Measurements from ENCODE around the gene SLC46A1. TPM values are rescaled to one million over a fixed set of nuclear protein-coding genes. Genes with fewer than 3 reads are reported as not detected.

SLC46A1 gene
- total RNA-seq, 2 donors from 2014 or later = 1.8 to 3.6 TPM

DNA sequence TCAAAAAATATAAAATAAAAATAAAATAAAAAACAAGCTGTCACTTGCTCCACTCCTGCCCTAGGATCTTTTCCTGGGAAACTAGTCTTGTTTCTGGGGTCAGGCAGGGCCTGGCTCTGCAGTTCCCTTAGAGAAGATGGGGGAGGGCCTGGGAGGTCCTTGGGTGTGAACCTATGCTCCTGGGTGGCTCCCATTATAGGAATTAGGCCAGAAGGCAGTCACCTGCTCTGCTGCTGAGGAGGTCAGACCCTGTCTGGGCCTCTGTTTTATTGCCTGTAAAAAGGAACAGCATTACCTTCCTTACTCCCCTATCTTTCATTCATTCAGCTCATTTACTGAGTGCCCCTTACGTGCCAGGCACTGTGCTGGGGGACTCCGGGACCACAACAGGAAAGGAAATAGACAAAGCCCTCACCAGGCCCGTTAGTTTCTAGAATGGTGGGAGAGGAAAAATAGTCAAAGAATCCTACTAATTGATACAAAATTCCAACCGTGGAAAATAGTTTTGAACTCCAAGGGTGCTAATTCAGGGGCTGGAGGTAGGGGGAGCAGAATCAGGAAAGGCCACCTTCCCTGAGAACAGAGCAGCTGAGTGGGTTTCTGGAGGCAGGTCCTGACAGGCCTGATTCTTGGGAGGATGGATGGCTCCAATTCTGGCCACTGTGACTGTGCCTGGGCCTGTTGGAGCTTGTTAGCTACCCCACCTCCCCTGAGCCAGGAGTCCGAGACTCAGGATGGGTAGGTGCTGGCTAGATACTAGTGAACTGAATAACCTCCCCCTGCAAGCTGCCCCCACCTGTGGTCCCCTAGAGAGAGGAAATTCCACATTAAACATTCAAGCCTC is 1.3 kb upstream of the SLC46A1 start:
- Mint-ChIP-seq H3K36me3 (no peaks in the 10 kb centered on the region), H3K9me3 (no peaks in the 10 kb centered on the region), H3K27ac (no peak overlapping the region)
- ATAC-seq (no peak), DNase-seq (ENCODE audit: low spot score in 2 of 2) (no peak)

DNA sequence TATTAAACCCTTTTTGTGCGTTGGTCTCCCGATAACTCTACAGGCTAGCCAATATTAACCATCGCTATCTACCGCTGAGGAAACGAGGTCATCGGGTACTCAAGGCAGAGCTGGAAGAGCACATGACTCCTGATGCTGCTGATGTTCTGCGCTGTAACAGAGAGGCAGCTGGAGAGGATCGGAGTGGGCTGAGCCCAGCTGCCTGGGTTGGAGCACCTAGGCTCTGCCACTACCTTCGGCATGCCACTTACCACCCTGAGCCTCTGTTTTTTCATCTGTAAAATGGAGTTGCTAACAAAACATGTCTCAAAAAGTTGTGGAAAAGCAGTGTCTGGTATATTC is 432 bp upstream of the SLC46A1 start:
- H3K27ac Mint-ChIP-seq = peak overlapping the region; percentile 60 to 66

DNA sequence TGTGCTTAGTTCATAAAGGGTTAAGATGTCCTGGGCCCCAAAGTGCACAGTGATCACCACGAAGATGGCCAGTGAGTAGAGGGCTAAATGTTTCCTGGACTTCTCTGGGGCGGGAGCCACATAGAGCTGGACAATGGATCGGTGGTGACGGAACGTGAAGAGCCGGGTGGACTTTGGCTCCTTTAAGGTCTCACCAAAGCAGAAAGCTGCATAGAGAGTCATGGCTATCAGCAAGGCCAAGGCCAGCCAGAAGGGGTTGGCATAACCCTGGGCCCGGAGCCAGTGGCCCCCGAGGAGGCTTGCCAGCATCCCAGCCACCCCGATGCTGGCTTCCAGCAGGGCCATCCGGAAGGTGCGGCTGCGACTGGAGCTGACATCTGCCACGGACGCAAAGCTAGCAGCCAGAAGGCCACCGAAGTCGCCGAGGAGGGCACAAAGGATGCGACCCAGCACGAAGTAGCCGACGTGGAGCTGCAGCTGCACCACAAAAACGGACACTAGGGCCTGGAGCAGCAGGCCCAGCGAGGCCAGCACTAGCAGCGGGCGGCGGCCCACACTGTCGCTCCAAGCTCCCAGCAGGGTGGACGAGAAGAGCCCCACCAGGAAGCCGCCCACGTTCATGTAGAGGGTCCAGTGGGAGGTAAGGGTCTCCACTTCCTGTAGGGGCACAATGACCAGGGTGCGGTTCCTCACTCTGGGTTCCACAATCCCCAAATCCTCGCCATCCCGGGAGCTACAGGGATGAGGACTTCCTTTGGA is 1.0 kb downstream of the SLC46A1 start:
- ATAC-seq (no peak), DNase-seq (ENCODE audit: low spot score in 2 of 2) (peak in 1 of 2 donors; percentile 48)
- Mint-ChIP-seq H3K36me3 (no peaks in the 10 kb centered on the region), H3K9me3 (no peaks in the 10 kb centered on the region), H3K27ac (peak overlapping the region in 1 of 2 donors; percentile 68)

More for the DNA sequence above, 432 bp upstream of the SLC46A1 start:
- ATAC-seq = peak; percentile 23 to 46
- H3K36me3 Mint-ChIP-seq = no peaks in the 10 kb centered on the region
- no peaks in the 10 kb centered on the region for H3K9me3 Mint-ChIP-seq
- DNase-seq (ENCODE audit: low spot score in 2 of 2) = no peak

DNA sequence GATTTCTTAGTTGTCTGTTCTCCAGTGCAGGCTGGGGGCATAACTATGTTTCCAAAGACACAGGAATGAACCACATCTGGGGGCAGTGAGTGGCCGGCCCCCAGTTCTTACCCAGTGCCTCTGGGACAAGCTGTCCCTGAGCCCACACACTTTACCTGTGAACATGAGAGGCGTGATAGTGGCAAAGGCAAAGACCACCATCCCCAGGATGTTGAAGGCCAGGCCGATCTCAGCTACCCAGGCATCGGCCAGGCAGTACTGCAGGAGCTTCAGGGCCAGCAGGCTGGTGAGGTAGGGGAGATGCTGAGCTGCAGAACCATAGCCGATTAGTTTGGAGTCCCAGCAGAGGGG is 1.6 kb downstream of the SLC46A1 start:
- H3K9me3 Mint-ChIP-seq = no peaks in the 10 kb centered on the region
- H3K27ac Mint-ChIP-seq = no peak overlapping the region
- DNase-seq (ENCODE audit: low spot score in 2 of 2) (peak in 1 of 2 donors; percentile 45), ATAC-seq (no peak)
- no peaks in the 10 kb centered on the region for H3K36me3 Mint-ChIP-seq

DNA sequence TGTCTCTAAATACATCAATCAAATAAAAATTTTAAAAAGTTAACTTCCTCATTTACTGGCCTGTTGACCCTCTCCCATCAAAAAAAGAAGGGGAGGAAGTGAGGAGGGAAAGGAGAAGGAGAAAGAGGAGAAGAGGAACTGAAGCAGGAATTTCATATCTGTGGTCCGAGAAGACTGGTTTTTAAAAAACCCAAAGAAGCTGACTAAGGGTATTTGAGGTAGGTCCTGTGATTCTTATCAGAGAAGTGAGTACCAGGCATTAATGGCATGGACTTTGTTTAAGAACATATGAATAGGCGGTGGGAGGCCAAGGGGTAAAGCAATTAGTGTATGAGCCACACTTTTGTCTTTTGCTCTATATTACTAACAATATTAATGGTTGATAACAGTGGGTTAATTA is 2.0 kb downstream of the SLC46A1 start:
- Mint-ChIP-seq H3K27ac (no peak overlapping the region), H3K36me3 (no peaks in the 10 kb centered on the region), H3K9me3 (no peaks in the 10 kb centered on the region)
- DNase-seq (ENCODE audit: low spot score in 2 of 2) = no peak
- ATAC-seq = no peak

DNA sequence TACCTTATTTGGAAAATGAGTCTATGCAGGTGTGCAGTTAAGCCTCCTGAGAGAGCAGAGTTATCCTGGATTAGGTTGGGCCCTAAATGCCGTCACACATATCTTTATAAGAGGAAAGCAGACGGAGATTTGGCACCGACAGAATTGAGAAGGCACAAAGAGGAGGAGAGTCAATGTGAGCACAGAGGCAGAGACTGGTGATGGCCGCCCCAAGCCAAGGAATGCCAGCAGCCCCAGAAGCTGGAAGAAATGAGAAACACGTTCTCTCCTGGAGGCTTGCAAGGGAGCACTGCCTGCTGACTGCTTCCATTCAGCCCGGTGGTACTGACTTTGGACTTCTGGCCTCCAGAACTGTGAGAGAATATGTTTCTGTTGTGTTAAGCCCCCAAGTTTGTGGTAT is 3.2 kb downstream of the SLC46A1 start:
- Mint-ChIP-seq H3K9me3 (no peaks in the 10 kb centered on the region), H3K36me3 (no peaks in the 10 kb centered on the region), H3K27ac (no peak overlapping the region)
- DNase-seq (ENCODE audit: low spot score in 2 of 2) = peak in 1 of 2 donors; percentile 16
- no peak for ATAC-seq

DNA sequence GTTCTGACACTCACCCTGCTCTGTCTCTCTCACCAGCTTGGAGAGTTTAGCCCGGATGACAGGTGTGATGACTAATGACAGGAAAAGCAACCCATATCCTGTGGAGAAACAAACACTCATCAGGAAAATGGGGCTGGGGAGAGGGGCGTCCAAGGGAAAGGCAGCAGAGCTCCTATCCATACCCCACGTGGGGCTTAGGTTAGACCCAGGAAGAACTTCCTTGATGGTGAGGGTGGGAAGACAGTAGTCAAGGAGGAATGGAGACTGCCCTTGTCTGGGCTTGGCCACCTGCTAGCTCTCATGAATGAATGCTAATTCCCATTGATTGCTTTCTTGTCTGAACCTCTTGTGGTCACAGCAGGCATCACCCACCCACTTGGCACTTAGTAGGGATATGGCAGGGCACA is 3.8 kb downstream of the SLC46A1 start:
- DNase-seq (ENCODE audit: low spot score in 2 of 2) (peak in 1 of 2 donors; percentile 30), ATAC-seq (no peak)
- Mint-ChIP-seq H3K36me3 (no peaks in the 10 kb centered on the region), H3K9me3 (no peaks in the 10 kb centered on the region), H3K27ac (peak overlapping the region; percentile 67 to 91)

DNA sequence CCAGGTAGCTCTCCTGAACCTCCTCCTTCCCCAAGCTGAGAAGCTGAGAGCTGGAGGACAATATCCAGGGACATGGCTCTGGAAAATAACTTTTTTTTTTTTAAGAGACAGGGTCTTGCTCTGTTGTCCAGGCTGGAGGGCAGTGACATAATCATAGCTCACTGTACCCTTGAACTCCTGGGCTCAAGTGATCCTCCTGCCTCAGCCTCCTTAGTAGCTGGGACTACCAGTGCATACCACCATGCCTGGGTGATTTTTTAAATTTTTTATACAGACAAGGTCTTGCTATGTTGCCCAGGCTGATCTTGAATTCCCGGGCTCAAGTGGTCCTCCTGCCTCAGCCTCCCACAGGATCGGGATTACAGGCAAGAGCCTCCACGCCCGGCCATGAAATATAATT is 6.2 kb downstream of the SLC46A1 start:
- no peak for ATAC-seq
- peak in 1 of 2 donors; percentile 31 for DNase-seq (ENCODE audit: low spot score in 2 of 2)
- Mint-ChIP-seq H3K27ac (no peak overlapping the region), H3K36me3 (no peaks in the 10 kb centered on the region), H3K9me3 (no peaks in the 10 kb centered on the region)

DNA sequence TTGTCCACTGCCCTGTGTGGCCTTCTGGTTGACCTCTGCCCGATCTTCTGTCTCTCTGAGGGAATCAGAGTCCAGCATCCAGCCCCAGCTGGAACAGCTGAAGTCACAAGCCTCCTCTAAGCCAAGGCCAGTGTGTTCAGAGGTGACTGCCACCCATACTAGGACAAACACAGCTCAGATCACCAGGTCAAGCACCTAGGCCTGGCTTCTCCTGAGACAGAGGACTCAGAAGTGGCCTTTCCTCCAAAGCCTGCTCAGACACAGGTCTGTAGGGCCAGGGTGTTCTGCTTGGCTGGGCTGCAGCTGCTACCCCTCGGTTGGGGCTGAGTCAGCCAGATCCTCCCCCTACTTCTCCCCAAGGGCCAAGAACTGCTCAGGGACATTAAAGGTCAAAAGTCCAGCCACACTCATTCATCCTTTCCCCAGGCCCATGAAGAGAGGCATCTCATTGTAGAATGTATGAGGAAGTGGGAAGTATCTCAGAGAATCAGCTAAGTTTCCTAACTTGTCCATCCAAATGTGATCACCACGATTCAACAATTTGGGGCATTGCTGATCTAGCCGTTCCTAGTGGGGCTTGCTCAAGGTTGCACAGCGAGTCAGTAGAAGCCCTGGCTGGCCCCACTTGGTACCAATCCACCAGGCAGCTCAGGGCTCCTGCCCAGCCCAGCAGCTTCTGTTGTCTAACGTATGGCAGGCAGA is 7.6 kb downstream of the SLC46A1 start:
- peaks cover 0 to 7% of the 10 kb centered on the region in 2 donors for H3K36me3 Mint-ChIP-seq
- no peak for ATAC-seq
- no peaks in the 10 kb centered on the region for H3K9me3 Mint-ChIP-seq
- peak overlapping the region; percentile 3 to 96 for H3K27ac Mint-ChIP-seq
- peak in 1 of 2 donors; percentile 31 for DNase-seq (ENCODE audit: low spot score in 2 of 2)

DNA sequence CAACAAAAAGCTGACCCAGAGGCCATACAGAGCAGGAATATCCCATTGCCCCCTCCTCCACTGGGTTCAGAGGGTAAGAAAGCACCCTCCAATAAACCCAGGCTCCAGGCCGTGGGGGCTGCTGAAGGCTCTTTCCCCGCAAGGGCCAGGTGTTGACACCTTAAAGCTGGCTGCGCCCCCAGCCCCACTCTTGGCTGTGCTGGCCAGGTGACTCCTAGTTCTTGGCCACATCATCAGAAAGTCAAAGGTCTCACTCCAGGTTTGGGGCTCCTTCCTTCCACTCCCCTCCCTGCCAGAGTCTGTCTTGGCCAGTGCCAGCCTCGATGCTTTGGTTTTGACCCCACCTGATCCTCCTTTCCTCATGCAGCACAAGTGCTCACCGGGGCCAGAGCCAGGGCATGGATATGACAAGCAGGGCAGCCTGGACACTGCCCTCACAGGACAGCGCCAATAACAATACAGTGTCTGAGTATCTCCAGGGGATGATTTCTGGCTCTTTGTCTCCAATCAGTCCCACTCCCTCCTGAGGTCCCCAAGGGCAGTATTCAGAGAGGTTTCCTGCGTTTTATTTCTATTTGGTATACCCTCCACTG is 8.2 kb downstream of the SLC46A1 start:
- DNase-seq (ENCODE audit: low spot score in 2 of 2) (peak in 1 of 2 donors; percentile 44), ATAC-seq (no peak)
- peak overlapping the region; percentile 53 to 96 for H3K27ac Mint-ChIP-seq
- no peaks in the 10 kb centered on the region for H3K9me3 Mint-ChIP-seq
- H3K36me3 Mint-ChIP-seq = peaks cover 0 to 7% of the 10 kb centered on the region in 2 donors

DNA sequence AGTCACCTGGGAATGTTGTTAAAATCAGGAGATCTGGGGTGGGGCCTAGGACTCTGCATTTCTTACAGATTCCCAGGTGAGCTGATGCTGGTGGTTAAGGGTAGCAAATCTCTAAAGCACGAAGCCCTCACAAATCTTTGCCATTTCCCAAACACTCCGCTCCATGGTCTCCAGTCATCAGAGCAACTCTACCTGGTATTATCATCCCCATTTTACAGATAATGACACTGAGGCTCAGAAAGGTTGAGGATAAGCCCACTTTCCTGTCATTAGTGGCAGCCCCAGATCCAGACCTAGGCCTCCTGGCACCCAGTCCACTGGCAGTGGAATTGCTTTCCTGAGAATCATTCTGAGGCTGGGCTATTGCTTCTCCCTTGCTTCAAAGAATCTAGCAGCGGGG is 8.7 kb downstream of the SLC46A1 start:
- DNase-seq (ENCODE audit: low spot score in 2 of 2) = no peak
- peak overlapping the region in 1 of 2 donors; percentile 53 for H3K27ac Mint-ChIP-seq
- no peaks in the 10 kb centered on the region for H3K9me3 Mint-ChIP-seq
- ATAC-seq = no peak
- H3K36me3 Mint-ChIP-seq = peaks cover 0 to 7% of the 10 kb centered on the region in 2 donors

DNA sequence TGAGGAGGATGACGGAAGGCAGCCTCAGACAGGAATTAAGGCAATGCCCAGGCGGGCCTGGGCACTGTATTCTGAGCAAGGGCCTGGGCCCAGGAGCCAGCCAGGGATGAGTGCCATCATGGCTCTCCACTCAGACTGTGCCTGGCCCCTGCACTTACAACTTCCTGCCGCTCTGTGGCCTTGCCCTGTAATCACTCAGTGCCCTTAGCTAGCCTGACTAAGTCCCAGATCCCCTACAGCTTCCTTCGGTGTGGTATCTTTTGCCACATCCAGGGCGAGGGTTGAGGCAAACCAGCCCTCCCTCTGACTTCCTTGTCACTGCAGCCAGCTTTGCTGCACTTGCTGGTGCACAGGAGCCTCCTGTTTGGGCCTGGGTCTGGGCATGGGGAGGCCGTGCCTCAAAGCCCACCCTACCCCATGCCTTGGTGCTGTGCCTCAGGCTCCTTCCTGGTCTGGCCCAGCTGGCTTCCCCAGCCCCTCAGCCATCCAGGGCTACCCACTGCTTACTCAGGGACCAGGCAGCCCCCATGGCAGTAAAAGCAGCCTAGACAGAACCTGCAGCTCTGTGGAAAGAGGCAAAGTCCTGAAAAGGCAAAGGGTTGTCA is 9.3 kb downstream of the SLC46A1 start:
- H3K27ac Mint-ChIP-seq = peak overlapping the region in 1 of 2 donors; percentile 53
- no peaks in the 10 kb centered on the region for H3K9me3 Mint-ChIP-seq
- no peak for ATAC-seq
- peaks cover 0 to 7% of the 10 kb centered on the region in 2 donors for H3K36me3 Mint-ChIP-seq
- DNase-seq (ENCODE audit: low spot score in 2 of 2) = peak in 1 of 2 donors; percentile 50

DNA sequence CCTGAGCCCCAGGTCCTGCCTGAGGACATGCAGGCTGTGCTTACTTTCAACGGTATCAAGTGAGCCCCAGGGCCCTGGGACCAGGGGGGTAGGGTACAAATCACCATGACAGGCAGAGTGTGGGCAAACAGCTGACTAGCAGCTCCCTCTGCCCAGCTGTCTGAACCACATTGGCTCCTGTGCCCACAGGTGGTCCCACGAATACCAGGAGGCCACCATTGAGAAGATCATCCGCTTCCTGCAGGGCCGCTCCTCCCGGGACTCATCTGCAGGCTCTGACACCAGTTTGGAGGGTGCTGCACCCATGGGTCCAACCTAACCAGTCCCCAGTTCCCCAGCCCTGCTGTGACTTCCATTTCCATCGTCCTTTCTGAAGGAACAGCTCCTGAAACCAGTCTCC is 10.0 kb downstream of the SLC46A1 start:
- DNase-seq (ENCODE audit: low spot score in 2 of 2) = no peak
- no peak for ATAC-seq
- peak overlapping the region in 1 of 2 donors; percentile 22 for H3K27ac Mint-ChIP-seq
- H3K36me3 Mint-ChIP-seq = peaks cover 0 to 7% of the 10 kb centered on the region in 2 donors
- no peaks in the 10 kb centered on the region for H3K9me3 Mint-ChIP-seq

DNA sequence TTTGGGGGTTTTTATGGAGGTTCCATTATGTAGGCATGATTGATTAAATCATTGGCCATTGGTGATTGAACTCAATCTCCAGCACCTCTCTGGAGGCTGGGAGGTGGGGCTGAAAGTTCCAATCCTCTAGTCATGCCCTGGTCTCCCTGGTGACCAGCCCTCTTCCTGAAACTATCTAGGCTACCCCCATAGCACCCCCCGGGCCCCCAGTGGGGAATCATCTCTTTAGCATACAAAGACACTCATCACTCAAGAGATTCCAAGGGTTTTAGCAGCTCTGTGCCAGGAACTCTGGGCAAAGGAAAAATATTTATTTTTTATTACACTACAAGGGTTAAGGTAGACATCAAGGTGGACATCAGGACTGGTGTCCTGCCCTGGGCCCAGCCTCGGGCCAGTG is 10.6 kb downstream of the SLC46A1 start:
- H3K9me3 Mint-ChIP-seq = no peaks in the 10 kb centered on the region
- H3K36me3 Mint-ChIP-seq = peaks cover 0 to 9% of the 10 kb centered on the region in 2 donors
- H3K27ac Mint-ChIP-seq = peak overlapping the region; percentile 9 to 22
- no peak for DNase-seq (ENCODE audit: low spot score in 2 of 2)
- no peak for ATAC-seq

DNA sequence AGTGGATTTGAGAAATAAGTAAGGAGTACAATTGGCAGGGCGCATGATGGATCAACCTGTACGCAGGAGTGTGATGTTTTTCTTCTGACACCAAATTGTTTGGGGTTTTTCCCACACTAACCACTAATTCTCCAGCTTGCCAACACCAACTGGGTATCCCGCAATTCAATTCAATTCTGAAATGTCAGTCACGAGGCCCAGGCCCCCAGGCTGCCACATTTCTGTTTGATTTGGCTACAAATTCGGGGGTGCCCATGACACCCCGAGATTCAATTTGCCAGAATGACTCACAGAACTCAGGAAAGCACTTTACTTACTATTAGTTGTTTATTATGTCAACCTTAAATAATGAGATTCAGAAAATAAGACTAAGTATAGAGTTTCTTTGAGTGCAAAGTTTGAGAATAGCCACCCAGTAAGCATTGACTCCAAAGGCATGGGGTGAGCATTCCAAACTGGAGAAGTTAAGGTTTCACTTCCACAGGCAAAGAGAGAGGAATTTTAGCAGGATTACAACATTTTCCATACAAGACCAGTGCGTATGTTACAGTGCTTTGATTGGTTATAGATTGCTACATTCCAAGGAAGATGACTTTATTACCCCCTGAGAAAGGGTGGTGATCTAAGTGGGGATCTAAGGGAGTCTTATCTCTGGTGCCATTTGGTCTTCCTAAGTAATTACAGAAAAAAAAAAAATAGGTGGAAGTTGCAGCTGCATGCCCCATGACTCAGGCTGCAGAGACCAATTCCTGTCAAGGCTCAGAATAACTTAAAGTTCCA is 11.5 kb downstream of the SLC46A1 start:
- Mint-ChIP-seq H3K27ac (no peak overlapping the region), H3K36me3 (peaks cover 0 to 16% of the 10 kb centered on the region in 2 donors), H3K9me3 (no peaks in the 10 kb centered on the region)
- peak in 1 of 2 donors; percentile 18 for DNase-seq (ENCODE audit: low spot score in 2 of 2)
- no peak for ATAC-seq

DNA sequence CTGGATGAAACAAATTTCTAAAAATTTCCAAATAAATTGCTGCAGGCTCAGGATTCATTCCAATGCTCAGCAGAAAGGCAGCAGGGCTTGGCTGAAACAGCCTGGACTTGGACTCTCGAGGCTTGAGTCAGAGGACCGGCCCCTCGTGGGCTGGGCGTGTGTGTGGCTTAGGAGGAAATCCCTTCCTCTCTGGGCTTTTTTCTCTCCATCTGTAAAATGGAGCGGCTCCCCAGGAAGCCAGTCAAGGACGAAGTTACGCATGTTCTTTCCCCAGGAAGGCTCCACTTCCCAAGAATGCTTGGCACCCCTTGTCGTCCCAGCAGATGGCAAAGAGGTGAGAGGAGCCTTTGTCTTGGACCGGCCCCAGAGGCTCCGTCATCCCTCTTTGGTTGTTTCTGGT is 13.5 kb downstream of the SLC46A1 start:
- Mint-ChIP-seq H3K9me3 (no peaks in the 10 kb centered on the region), H3K27ac (no peak overlapping the region), H3K36me3 (peaks cover 0 to 16% of the 10 kb centered on the region in 2 donors)
- peak in 1 of 2 donors; percentile 11 for DNase-seq (ENCODE audit: low spot score in 2 of 2)
- ATAC-seq = no peak
